Measurements from ENCODE around the gene CIAO2B. TPM values are rescaled to one million over a fixed set of nuclear protein-coding genes. Genes with fewer than 3 reads are reported as not detected.

The CIAO2B gene
- total RNA-seq, 1 donor: 97.4 TPM

DNA sequence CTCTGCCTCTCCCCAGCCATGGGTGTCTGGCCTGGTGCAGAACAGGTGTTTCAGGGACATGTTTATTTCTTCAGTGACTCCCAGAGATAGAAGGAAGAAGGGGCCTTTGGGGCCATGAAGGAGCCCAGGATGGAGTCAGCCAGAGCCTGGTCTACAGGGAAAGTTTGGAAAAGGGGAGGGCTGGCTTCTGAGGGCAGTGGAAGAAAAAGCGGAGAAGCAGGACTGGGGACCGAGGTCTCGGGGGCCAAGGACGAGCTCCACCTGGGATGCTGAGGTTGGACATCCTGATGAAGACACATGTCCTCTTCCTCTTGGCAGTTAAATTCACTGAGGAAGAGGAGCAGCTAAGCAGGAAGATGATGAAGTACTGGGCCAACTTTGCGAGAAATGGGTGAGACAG lies 8.8 kb upstream of the CIAO2B start:
- H4K20me1 ChIP-seq (ENCODE audit: insufficient read depth, low read length): peaks cover 13% of the 10 kb centered on the region
- DNase-seq (ENCODE audit: insufficient read length, low spot score, missing footprints): peak; percentile 77
- H3K4me2 ChIP-seq (ENCODE audit: insufficient read depth, low read length): no peak overlapping the region
- H3K36me3 ChIP-seq (ENCODE audit: insufficient read depth, low read length): peaks cover 50% of the 10 kb centered on the region
- TF ChIP-seq, protein P1, sequence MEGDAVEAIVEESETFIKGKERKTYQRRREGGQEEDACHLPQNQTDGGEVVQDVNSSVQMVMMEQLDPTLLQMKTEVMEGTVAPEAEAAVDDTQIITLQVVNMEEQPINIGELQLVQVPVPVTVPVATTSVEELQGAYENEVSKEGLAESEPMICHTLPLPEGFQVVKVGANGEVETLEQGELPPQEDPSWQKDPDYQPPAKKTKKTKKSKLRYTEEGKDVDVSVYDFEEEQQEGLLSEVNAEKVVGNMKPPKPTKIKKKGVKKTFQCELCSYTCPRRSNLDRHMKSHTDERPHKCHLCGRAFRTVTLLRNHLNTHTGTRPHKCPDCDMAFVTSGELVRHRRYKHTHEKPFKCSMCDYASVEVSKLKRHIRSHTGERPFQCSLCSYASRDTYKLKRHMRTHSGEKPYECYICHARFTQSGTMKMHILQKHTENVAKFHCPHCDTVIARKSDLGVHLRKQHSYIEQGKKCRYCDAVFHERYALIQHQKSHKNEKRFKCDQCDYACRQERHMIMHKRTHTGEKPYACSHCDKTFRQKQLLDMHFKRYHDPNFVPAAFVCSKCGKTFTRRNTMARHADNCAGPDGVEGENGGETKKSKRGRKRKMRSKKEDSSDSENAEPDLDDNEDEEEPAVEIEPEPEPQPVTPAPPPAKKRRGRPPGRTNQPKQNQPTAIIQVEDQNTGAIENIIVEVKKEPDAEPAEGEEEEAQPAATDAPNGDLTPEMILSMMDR (IDR thresholded peaks at IDR 0.05; ENCODE audit: extremely low read depth, low read depth, low read length): no peak
- peaks cover 9% of the 10 kb centered on the region for H3K79me2 ChIP-seq (ENCODE audit: insufficient read depth, low read length)
- no peaks in the 10 kb centered on the region for H3K27me3 ChIP-seq (ENCODE audit: insufficient read depth, low read length)
- no peaks in the 10 kb centered on the region for H3K9me3 ChIP-seq (ENCODE audit: low read depth, low read length)
- H3K4me1 ChIP-seq (ENCODE audit: insufficient read depth, low read length): peaks cover 5% of the 10 kb centered on the region
- H3K4me3 ChIP-seq (ENCODE audit: insufficient read depth, low read length): no peak overlapping the region
- no peak overlapping the region for H3K27ac ChIP-seq (ENCODE audit: low read depth, low read length)
- no peak overlapping the region for H2AFZ ChIP-seq (ENCODE audit: low read length)

DNA sequence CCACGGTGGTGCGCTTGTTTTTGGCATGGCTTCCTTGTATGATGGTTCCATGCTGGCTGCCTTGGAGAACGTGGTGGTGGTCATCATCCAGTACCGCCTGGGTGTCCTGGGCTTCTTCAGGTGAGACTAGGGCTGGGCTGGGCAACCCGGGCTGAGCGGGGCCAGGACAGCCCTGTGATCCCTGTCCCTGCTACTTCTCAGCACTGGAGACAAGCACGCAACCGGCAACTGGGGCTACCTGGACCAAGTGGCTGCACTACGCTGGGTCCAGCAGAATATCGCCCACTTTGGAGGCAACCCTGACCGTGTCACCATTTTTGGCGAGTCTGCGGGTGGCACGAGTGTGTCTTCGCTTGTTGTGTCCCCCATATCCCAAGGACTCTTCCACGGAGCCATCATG lies 6.0 kb upstream of the CIAO2B start:
- TF ChIP-seq, protein P1 (IDR thresholded peaks at IDR 0.05; ENCODE audit: extremely low read depth, low read depth, low read length): no peak
- peaks cover 13% of the 10 kb centered on the region for H3K4me1 ChIP-seq (ENCODE audit: insufficient read depth, low read length)
- peak; percentile 62 for DNase-seq (ENCODE audit: insufficient read length, low spot score, missing footprints)
- peaks cover 36% of the 10 kb centered on the region for H3K79me2 ChIP-seq (ENCODE audit: insufficient read depth, low read length)
- H3K4me3 ChIP-seq (ENCODE audit: insufficient read depth, low read length): no peak overlapping the region
- H3K27ac ChIP-seq (ENCODE audit: low read depth, low read length): no peak overlapping the region
- H4K20me1 ChIP-seq (ENCODE audit: insufficient read depth, low read length): peaks cover 35% of the 10 kb centered on the region
- H2AFZ ChIP-seq (ENCODE audit: low read length): no peak overlapping the region
- no peak overlapping the region for H3K4me2 ChIP-seq (ENCODE audit: insufficient read depth, low read length)
- peaks cover 50% of the 10 kb centered on the region for H3K36me3 ChIP-seq (ENCODE audit: insufficient read depth, low read length)
- H3K27me3 ChIP-seq (ENCODE audit: insufficient read depth, low read length): no peaks in the 10 kb centered on the region
- no peaks in the 10 kb centered on the region for H3K9me3 ChIP-seq (ENCODE audit: low read depth, low read length)

DNA sequence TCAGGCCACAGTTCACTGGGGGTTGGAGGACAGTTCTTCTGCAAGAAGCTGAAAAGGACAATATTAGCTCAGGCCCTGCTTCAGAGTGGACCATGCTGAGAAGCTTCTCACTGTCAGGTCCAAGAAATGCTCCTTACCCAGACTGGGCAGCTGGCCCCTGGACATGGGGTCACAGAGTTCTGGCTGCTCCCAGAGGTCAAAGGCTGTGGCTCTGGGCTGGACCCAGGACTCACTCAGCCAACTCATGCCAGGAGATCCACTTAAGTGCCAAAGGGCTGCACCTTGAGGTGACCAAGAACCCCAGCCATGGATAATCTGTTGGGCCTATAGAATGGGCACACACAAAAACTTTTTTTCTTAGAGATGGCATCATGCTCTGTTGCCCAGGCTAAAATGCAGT lies 5.2 kb upstream of the CIAO2B start:
- Histone ChIP-seq H3K4me3 (ENCODE audit: insufficient read depth, low read length) (no peak overlapping the region), H4K20me1 (ENCODE audit: insufficient read depth, low read length) (peaks cover 35% of the 10 kb centered on the region), H3K27me3 (ENCODE audit: insufficient read depth, low read length) (no peaks in the 10 kb centered on the region), H2AFZ (ENCODE audit: low read length) (no peak overlapping the region), H3K79me2 (ENCODE audit: insufficient read depth, low read length) (peaks cover 44% of the 10 kb centered on the region), H3K4me1 (ENCODE audit: insufficient read depth, low read length) (peaks cover 13% of the 10 kb centered on the region), H3K9me3 (ENCODE audit: low read depth, low read length) (no peaks in the 10 kb centered on the region), H3K36me3 (ENCODE audit: insufficient read depth, low read length) (peaks cover 50% of the 10 kb centered on the region), H3K27ac (ENCODE audit: low read depth, low read length) (no peak overlapping the region), H3K4me2 (ENCODE audit: insufficient read depth, low read length) (no peak overlapping the region)
- peak; percentile 22 for DNase-seq (ENCODE audit: insufficient read length, low spot score, missing footprints)
- TF ChIP-seq, protein P1 (IDR thresholded peaks at IDR 0.05; ENCODE audit: extremely low read depth, low read depth, low read length): no peak

DNA sequence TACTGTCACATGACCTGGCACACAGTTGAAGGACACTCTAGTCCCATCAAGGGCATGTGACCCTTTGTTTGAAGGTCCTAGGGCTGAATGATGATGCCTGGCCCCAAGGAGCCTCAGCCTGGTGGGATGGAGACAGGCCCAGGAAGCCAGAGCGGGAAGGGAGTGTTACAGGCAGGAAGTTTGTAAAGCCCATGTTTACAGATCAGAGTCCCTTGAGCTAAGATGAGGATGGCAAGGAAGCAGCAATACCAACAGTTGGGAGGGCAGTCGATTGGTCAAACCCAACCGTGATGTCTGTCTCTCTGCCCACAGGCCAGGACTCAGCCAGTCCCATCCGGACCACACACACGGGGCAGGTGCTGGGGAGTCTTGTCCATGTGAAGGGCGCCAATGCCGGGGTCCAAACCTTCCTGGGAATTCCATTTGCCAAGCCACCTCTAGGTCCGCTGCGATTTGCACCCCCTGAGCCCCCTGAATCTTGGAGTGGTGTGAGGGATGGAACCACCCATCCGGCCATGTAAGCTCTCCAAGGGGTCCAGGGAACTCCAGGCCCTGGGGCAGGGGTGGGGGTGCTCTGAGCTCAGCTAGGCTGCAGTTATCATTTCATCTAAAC lies 3.6 kb upstream of the CIAO2B start:
- Histone ChIP-seq H3K4me1 (ENCODE audit: insufficient read depth, low read length) (peaks cover 18% of the 10 kb centered on the region), H4K20me1 (ENCODE audit: insufficient read depth, low read length) (peaks cover 38% of the 10 kb centered on the region), H2AFZ (ENCODE audit: low read length) (no peak overlapping the region), H3K27ac (ENCODE audit: low read depth, low read length) (no peak overlapping the region), H3K9me3 (ENCODE audit: low read depth, low read length) (no peaks in the 10 kb centered on the region), H3K4me2 (ENCODE audit: insufficient read depth, low read length) (no peak overlapping the region), H3K79me2 (ENCODE audit: insufficient read depth, low read length) (peaks cover 56% of the 10 kb centered on the region), H3K27me3 (ENCODE audit: insufficient read depth, low read length) (no peaks in the 10 kb centered on the region), H3K36me3 (ENCODE audit: insufficient read depth, low read length) (peaks cover 40% of the 10 kb centered on the region), H3K4me3 (ENCODE audit: insufficient read depth, low read length) (no peak overlapping the region)
- peak; percentile 81 for DNase-seq (ENCODE audit: insufficient read length, low spot score, missing footprints)
- TF ChIP-seq, protein P1 (IDR thresholded peaks at IDR 0.05; ENCODE audit: extremely low read depth, low read depth, low read length): no peak
